SK-N-SH treated with all-trans-retinoic acid at 6 μM for 48 hours (cell line): ENCODE results near the gene AKR1C2.

Source experiments
- ARNTL ChIP-seq: fragments of 450-650 bp; formaldehyde crosslinking; IDR thresholded peaks from 2 replicates; pipeline ENCODE4 v1.5.0; 2020; ENCODE audit warnings: low read depth, mild to moderate bottlenecking, moderate library complexity, borderline replicate concordance
- BACH2 ChIP-seq: fragments of 250-450 bp; sonication (Bioruptor Pico); IDR thresholded peaks from 2 replicates; pipeline ENCODE4 v1.9.0; 2021; ENCODE audit warnings: mild to moderate bottlenecking, borderline replicate concordance
- CSRNP3 ChIP-seq: fragments of 250-450 bp; sonication (Bioruptor Pico); IDR thresholded peaks from 2 replicates; pipeline ENCODE4 v1.5.1; 2021; ENCODE audit warnings: mild to moderate bottlenecking, moderate library complexity
- ESRRG ChIP-seq: fragments of 250-450 bp; sonication (Bioruptor Pico); IDR thresholded peaks from 2 replicates; pipeline ENCODE4 v1.6.1; 2021; ENCODE audit warnings: mild to moderate bottlenecking
- ISL1 ChIP-seq: fragments of 250-450 bp; sonication (Bioruptor Pico); IDR thresholded peaks from 2 replicates; pipeline ENCODE4 v2.1.2; 2022; ENCODE audit warnings: mild to moderate bottlenecking, moderate library complexity
- OSR1 ChIP-seq: fragments of 250-450 bp; sonication (Bioruptor Pico); IDR thresholded peaks from 2 replicates; pipeline ENCODE4 v1.8.0; 2022; ENCODE audit warnings: moderate library complexity, mild to moderate bottlenecking, inconsistent platforms
- PATZ1 ChIP-seq: fragments of 250-450 bp; sonication (Bioruptor Pico); IDR thresholded peaks from 2 replicates; pipeline ENCODE4 v1.8.0; 2020; ENCODE audit warnings: mild to moderate bottlenecking, moderate library complexity, borderline replicate concordance
- PPARA ChIP-seq: fragments of 250-450 bp; sonication (Bioruptor Pico); IDR thresholded peaks from 2 replicates; pipeline ENCODE4 v1.5.0; 2020; ENCODE audit warnings: mild to moderate bottlenecking, borderline replicate concordance
- RARB ChIP-seq: fragments of 250-450 bp; sonication (Bioruptor Pico); IDR thresholded peaks from 2 replicates; pipeline ENCODE4 v1.8.0; 2021; ENCODE audit warnings: mild to moderate bottlenecking, moderate library complexity
- TSHZ2 ChIP-seq: fragments of 250-450 bp; sonication (Bioruptor Pico); IDR thresholded peaks from 2 replicates; pipeline ENCODE4 v1.5.0; 2020; ENCODE audit warnings: mild to moderate bottlenecking, moderate library complexity
- ZFP3 ChIP-seq: fragments of 250-450 bp; sonication (Bioruptor Pico); IDR thresholded peaks from 2 replicates; pipeline ENCODE4 v1.5.0; 2020; ENCODE audit warnings: mild to moderate bottlenecking, moderate library complexity
- ZNF565 ChIP-seq: fragments of 450-650 bp; formaldehyde crosslinking; conservative IDR thresholded peaks from 2 replicates; pipeline ENCODE4 v1.5.0; 2020; ENCODE audit warnings: low read depth, mild to moderate bottlenecking, moderate library complexity

GRCh38 chr10:4998671-4999070 lies 5.0 kb downstream of the AKR1C2 start:
- TF ChIP-seq ZFP3 (CRISPR knock-in tag), result no peak
- no peak for TF ChIP-seq PATZ1 (CRISPR knock-in tag)
- no peak for TF ChIP-seq ZNF565 (CRISPR knock-in tag)
- TF ChIP-seq TSHZ2 (CRISPR knock-in tag), result no peak
- no peak for TF ChIP-seq OSR1 (CRISPR knock-in tag)
- no peak for TF ChIP-seq PPARA (CRISPR knock-in tag)
- no peak for TF ChIP-seq ISL1
- TF ChIP-seq RARB (CRISPR knock-in tag), result no peak
- TF ChIP-seq CSRNP3 (CRISPR knock-in tag), result no peak
- TF ChIP-seq ESRRG (CRISPR knock-in tag), result no peak
- TF ChIP-seq ARNTL (CRISPR knock-in tag), result no peak
- no peak for TF ChIP-seq BACH2 (CRISPR knock-in tag)
